GM12878 (cell line): ENCODE data around the gene CA11. TPM values are rescaled to one million over a fixed set of nuclear protein-coding genes. Genes with fewer than 3 reads are reported as not detected.

ENCODE experiments used
- BRCA1 ChIP-seq: IDR thresholded peaks from 2 replicates; pipeline ENCODE4 v1.6.1; 2011; ENCODE audit warnings: low read depth, low read length, improper control_type of control experiment
- CBFB ChIP-seq: IDR thresholded peaks from 2 replicates; pipeline ENCODE4 v1.6.1; 2016; ENCODE audit warnings: antibody characterized with exemption, low read depth
- CBX3 ChIP-seq: fragments of 200-600 bp; sonication (generic); IDR thresholded peaks from 2 replicates; pipeline ENCODE4 v1.6.1; 2016; ENCODE audit warnings: low read depth, borderline replicate concordance
- CEBPB ChIP-seq, 2 experiments: fragments of 150-350 bp in 1 of 2; IDR thresholded peaks; 2 replicates each; pipeline ENCODE4 v1.6.1; 2012 to 2014; ENCODE audit warnings: low read depth in 2 of 2, low read length in 2 of 2, borderline replicate concordance in 1 of 2, inconsistent platforms in 1 of 2
- CREM ChIP-seq: IDR thresholded peaks from 2 replicates; pipeline ENCODE4 v1.6.1; 2014; ENCODE audit warnings: antibody characterized with exemption, low read depth
- DPF2 ChIP-seq: fragments of 450-650 bp; IDR thresholded peaks from 2 replicates; pipeline ENCODE4 v1.6.1; 2017; ENCODE audit warnings: mild to moderate bottlenecking
- EGR1 ChIP-seq, 2 experiments: IDR thresholded peaks; 1 replicate in 1 of 2; 2 replicates in 1 of 2; pipeline ENCODE4 v1.6.1; 2011 to 2012; ENCODE audit warnings: low read depth in 2 of 2, low read length in 2 of 2, borderline replicate concordance in 1 of 2, mild to moderate bottlenecking in 1 of 2, moderate library complexity in 1 of 2
- FOXK2 ChIP-seq: fragments of 450-650 bp; IDR thresholded peaks from 2 replicates; pipeline ENCODE4 v1.6.1; 2017; ENCODE audit warnings: mild to moderate bottlenecking, moderate library complexity
- GATAD2B ChIP-seq: fragments of 450-650 bp; conservative IDR thresholded peaks from 2 replicates; pipeline ENCODE4 v1.6.1; 2017; ENCODE audit warnings: low read depth, mild to moderate bottlenecking, moderate library complexity
- IKZF1 ChIP-seq: fragments of 450-650 bp; conservative IDR thresholded peaks from 2 replicates; pipeline ENCODE4 v1.6.1; 2017; ENCODE audit warnings: antibody characterized with exemption, mild to moderate bottlenecking
- IKZF2 ChIP-seq, 2 experiments: fragments of 450-650 bp; IDR thresholded peaks; 2 replicates each; pipeline ENCODE4 v1.6.1; 2017; ENCODE audit warnings: mild to moderate bottlenecking in 2 of 2, moderate library complexity in 2 of 2
- MEF2B ChIP-seq: fragments of 450-650 bp; IDR thresholded peaks from 2 replicates; pipeline ENCODE4 v1.6.1; 2018; ENCODE audit warnings: mild to moderate bottlenecking, moderate library complexity; ENCODE audit not compliant: partially characterized antibody, poor library complexity, severe bottlenecking
- MTA2 ChIP-seq: fragments of 450-650 bp; IDR thresholded peaks from 2 replicates; pipeline ENCODE4 v1.6.1; 2016; ENCODE audit warnings: low read depth, mild to moderate bottlenecking, moderate library complexity
- MXI1 ChIP-seq: fragments of 150-350 bp; IDR thresholded peaks from 2 replicates; pipeline ENCODE4 v1.6.1; 2011; ENCODE audit warnings: low read depth, mild to moderate bottlenecking, inconsistent platforms, low read length, improper control_type of control experiment
- MYB ChIP-seq: fragments of 150-350 bp; IDR thresholded peaks from 2 replicates; pipeline ENCODE4 v1.6.1; 2014; ENCODE audit warnings: mild to moderate bottlenecking, low read depth, low read length, borderline replicate concordance
- NFYB ChIP-seq: IDR thresholded peaks from 2 replicates; pipeline ENCODE4 v1.6.1; 2011; ENCODE audit warnings: low read depth, mild to moderate bottlenecking, low read length, improper control_type of control experiment, moderate library complexity; ENCODE audit not compliant: insufficient read depth
- NR2C1 ChIP-seq: fragments of 450-650 bp; IDR thresholded peaks from 2 replicates; pipeline ENCODE4 v1.6.1; 2017; ENCODE audit warnings: antibody characterized with exemption, mild to moderate bottlenecking, moderate library complexity
- SMAD1 ChIP-seq: fragments of 450-650 bp; IDR thresholded peaks from 2 replicates; pipeline ENCODE4 v1.6.1; 2018; ENCODE audit warnings: mild to moderate bottlenecking, low read depth; ENCODE audit not compliant: partially characterized antibody
- SMARCA5 ChIP-seq: fragments of 450-650 bp; IDR thresholded peaks from 2 replicates; pipeline ENCODE4 v1.6.1; 2017; ENCODE audit warnings: mild to moderate bottlenecking
- SP1 ChIP-seq: IDR thresholded peaks from one replicate; pipeline ENCODE4 v1.6.1; 2011; ENCODE audit warnings: low read depth, low read length
- SREBF2 ChIP-seq: IDR thresholded peaks from 2 replicates; pipeline ENCODE4 v1.6.1; 2012; ENCODE audit warnings: mild to moderate bottlenecking, low read length
- ZNF207 ChIP-seq: fragments of 450-650 bp; IDR thresholded peaks from 2 replicates; pipeline ENCODE4 v1.6.1; 2014; ENCODE audit warnings: antibody characterized with exemption, mild to moderate bottlenecking, borderline replicate concordance
- ZNF384 ChIP-seq: IDR thresholded peaks from 2 replicates; pipeline ENCODE4 v1.6.1; 2012; ENCODE audit warnings: low read depth, mild to moderate bottlenecking, low read length, improper control_type of control experiment, borderline replicate concordance
- ZSCAN29 ChIP-seq: fragments of 450-650 bp; IDR thresholded peaks from 2 replicates; pipeline ENCODE4 v1.6.1; 2017; ENCODE audit warnings: mild to moderate bottlenecking, moderate library complexity
- ZZZ3 ChIP-seq: IDR thresholded peaks from 2 replicates; pipeline ENCODE4 v1.6.1; 2011; ENCODE audit warnings: low read depth; ENCODE audit not compliant: control insufficient read depth, insufficient read length
- polyA plus RNA-seq, 11 experiments: library from polyadenylated mRNA; depleted of rRNA in 4 of 11; unstranded in 6 of 11; stranded (reverse) in 5 of 11; fragments of >200 nt; fragmentation: Nextera tagmentation in 4 of 11; fragmentation: Illumina TruSeq in 1 of 11; extraction: Ambion mirVana in 4 of 11; extraction: Trizol in 1 of 11; gene quantifications; 1 replicate in 1 of 11; 2 replicates in 10 of 11; pipeline versions ENCODE4 v1.2.1 to v1.2.3, GENCODE V29; 2011 to 2016; ENCODE audit warnings: inconsistent platforms in 2 of 11, missing spikeins in 2 of 11, low read depth in 1 of 11
- total RNA-seq, 4 experiments: library from RNA; depleted of rRNA in 3 of 4; stranded (reverse); fragments of >200 nt in 3 of 4; fragmentation: Illumina TruSeq in 1 of 4; extraction: Trizol in 1 of 4; gene quantifications; 2 replicates each; pipeline versions ENCODE4 v1.2.1 to v1.2.3, GENCODE V29; 2013 to 2021
- TF ChIP-seq, protein P1 (sequence below): IDR thresholded peaks from 2 replicates; pipeline ENCODE4 v1.6.1; 2011; ENCODE audit warnings: low read depth, low read length, improper control_type of control experiment, borderline replicate concordance
- TF ChIP-seq, protein P2 (sequence below): IDR thresholded peaks from 2 replicates; pipeline ENCODE4 v1.6.1; 2011; ENCODE audit warnings: borderline replicate concordance, low read depth, mild to moderate bottlenecking, moderate library complexity, low read length; ENCODE audit not compliant: insufficient read depth, poor library complexity, severe bottlenecking

Gene CA11
- total and polyA plus RNA-seq, 10 of the 15 experiments (the other 5 are each of a cell fraction or from before 2014, with no cell fraction given): 1.7 to 7.5 (median 2.4) TPM

DNA sequence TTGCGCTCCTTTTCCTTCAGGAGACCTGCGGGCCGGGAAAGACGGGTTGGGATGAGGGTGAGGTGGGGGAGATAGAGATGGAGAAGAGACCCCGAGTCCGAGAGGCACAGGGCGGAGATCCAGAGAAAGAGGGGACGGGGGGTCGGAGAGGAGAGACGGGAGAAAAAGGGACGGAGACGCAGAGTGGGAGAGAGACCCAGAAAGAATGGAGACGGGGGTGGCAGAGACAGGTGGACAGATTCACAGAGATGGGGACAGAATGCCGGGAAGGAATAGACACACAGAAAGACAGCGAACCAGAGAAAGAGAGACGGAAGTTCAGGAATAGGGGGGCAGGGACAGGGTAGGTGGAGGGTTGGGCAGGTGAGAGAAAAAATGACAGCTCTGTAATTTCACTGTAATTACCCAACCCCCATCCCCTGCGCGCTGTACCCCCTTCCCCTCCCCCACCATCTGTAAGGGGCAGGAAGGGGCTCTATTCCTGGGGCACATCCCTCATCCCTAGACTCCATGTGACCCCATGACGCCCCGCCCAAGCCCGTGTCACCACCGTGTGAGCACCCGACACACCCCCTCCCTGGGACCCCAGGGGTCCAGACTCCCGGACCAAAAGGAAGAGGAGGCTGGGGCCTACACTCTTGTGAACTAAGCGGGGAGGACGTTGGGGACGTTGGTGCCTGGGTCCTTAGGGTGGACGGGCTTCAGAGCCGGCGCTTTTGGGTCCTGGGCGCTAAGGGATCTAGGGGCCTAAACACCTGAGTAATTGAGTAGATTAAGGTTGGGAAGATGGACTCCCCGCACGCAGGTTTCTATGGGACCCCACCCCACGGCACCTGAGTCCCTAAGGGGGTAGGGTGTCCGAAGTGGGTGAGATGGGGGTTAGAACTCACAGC, 9.8 kb downstream of the CA11 start (continued):
- no peak for TF ChIP-seq SREBF2
- no peak for TF ChIP-seq MEF2B
- TF ChIP-seq CEBPB (IDR thresholded peaks at IDR 0.05; ENCODE audit: borderline replicate concordance in 1 of 2, low read depth in 2 of 2, low read length in 2 of 2): no peak
- TF ChIP-seq MTA2: no peak
- TF ChIP-seq FOXK2: no peak
- TF ChIP-seq, protein P1, sequence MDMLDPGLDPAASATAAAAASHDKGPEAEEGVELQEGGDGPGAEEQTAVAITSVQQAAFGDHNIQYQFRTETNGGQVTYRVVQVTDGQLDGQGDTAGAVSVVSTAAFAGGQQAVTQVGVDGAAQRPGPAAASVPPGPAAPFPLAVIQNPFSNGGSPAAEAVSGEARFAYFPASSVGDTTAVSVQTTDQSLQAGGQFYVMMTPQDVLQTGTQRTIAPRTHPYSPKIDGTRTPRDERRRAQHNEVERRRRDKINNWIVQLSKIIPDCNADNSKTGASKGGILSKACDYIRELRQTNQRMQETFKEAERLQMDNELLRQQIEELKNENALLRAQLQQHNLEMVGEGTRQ: no peak
- TF ChIP-seq ZZZ3: no peak
- TF ChIP-seq ZNF207: no peak
- TF ChIP-seq IKZF2 (IDR thresholded peaks at IDR 0.05): peak in 1 of 2 experiments; percentile 16; a peak in 1 of 4 replicates
- no peak for TF ChIP-seq MXI1
- TF ChIP-seq, protein P2, sequence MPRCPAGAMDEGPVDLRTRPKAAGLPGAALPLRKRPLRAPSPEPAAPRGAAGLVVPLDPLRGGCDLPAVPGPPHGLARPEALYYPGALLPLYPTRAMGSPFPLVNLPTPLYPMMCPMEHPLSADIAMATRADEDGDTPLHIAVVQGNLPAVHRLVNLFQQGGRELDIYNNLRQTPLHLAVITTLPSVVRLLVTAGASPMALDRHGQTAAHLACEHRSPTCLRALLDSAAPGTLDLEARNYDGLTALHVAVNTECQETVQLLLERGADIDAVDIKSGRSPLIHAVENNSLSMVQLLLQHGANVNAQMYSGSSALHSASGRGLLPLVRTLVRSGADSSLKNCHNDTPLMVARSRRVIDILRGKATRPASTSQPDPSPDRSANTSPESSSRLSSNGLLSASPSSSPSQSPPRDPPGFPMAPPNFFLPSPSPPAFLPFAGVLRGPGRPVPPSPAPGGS: no peak
- TF ChIP-seq CBX3: no peak
- no peak for TF ChIP-seq SMAD1
- TF ChIP-seq MYB: no peak
- TF ChIP-seq SP1: no peak
- TF ChIP-seq NR2C1: no peak
- no peak for TF ChIP-seq ZSCAN29
- no peak; the same call in 1 of the 2 replicates for TF ChIP-seq SMARCA5
- TF ChIP-seq GATAD2B: no peak
- TF ChIP-seq ZNF384: no peak
- no peak for TF ChIP-seq CBFB
- no peak for TF ChIP-seq CREM
- TF ChIP-seq IKZF1: 0 out of 2 replicates have a peak, but pooled peaks have one; percentile 5
- no peak for TF ChIP-seq BRCA1
- TF ChIP-seq NFYB: no peak
- TF ChIP-seq EGR1 (IDR thresholded peaks at IDR 0.05; ENCODE audit: borderline replicate concordance in 1 of 2, low read depth in 2 of 2, low read length in 2 of 2): no peak
- peak; percentile 2; the same call in 1 of the 2 replicates for TF ChIP-seq DPF2
